HEK293T (cell line): ENCODE measurements around the gene LTBP4.
"Not testable (repeated sequence)": the region's sequence is repeated elsewhere in the genome, so short reads cannot be mapped to it uniquely, and the experiment has no call there.

ENCODE experiments used
- CTCF ChIA-PET: fragments of 350-600 bp; formaldehyde crosslinking; extraction: SDS; loops from one replicate; lab custom pipeline; 2021; ENCODE audit warnings: antibody characterized with exemption, inconsistent platforms; lab: Yijun Ruan, JAX
- POLR2A ChIA-PET: fragments of 350-600 bp; formaldehyde crosslinking; extraction: SDS; loops from one replicate; lab custom pipeline; 2020; ENCODE audit warnings: antibody characterized with exemption, inconsistent platforms; lab: Yijun Ruan, JAX
- DNase-seq: peaks from one replicate; pipeline ENCODE4 v3.0.0; 2012; ENCODE audit warnings: mixed read lengths; ENCODE audit errors: extremely low spot score
- ARNT ChIP-seq: fragments of 450-650 bp; IDR thresholded peaks from 2 replicates; pipeline ENCODE4 v1.6.1; 2017; ENCODE audit warnings: mild to moderate bottlenecking
- BHLHE40 ChIP-seq: fragments of 450-650 bp; IDR thresholded peaks from 2 replicates; pipeline ENCODE4 v1.6.1; 2016; ENCODE audit warnings: mild to moderate bottlenecking, moderate library complexity, borderline replicate concordance
- CTBP1 ChIP-seq: fragments of 450-650 bp; IDR thresholded peaks from 2 replicates; pipeline ENCODE4 v1.6.1; 2016; ENCODE audit warnings: borderline replicate concordance
- ELF4 ChIP-seq: fragments of 450-650 bp; IDR thresholded peaks from 2 replicates; pipeline ENCODE4 v1.6.1; 2017; ENCODE audit warnings: antibody characterized with exemption
- FOXA1 ChIP-seq: fragments of 450-650 bp; IDR thresholded peaks from 2 replicates; pipeline ENCODE4 v1.6.1; 2016; ENCODE audit warnings: mild to moderate bottlenecking
- FOXK2 ChIP-seq: fragments of 450-650 bp; IDR thresholded peaks from 2 replicates; pipeline ENCODE4 v1.6.1; 2016; ENCODE audit warnings: mild to moderate bottlenecking
- FOXM1 ChIP-seq: fragments of 450-650 bp; IDR thresholded peaks from 2 replicates; pipeline ENCODE4 v1.6.1; 2017; ENCODE audit warnings: mild to moderate bottlenecking, borderline replicate concordance
- HDGF ChIP-seq: fragments of 450-650 bp; IDR thresholded peaks from 2 replicates; pipeline ENCODE4 v1.6.1; 2017; ENCODE audit warnings: antibody characterized with exemption, borderline replicate concordance
- L3MBTL2 ChIP-seq: fragments of 450-650 bp; conservative IDR thresholded peaks from 2 replicates; pipeline ENCODE4 v1.6.1; 2016; ENCODE audit warnings: mild to moderate bottlenecking
- LEF1 ChIP-seq: fragments of 450-650 bp; IDR thresholded peaks from 2 replicates; pipeline ENCODE4 v1.6.1; 2017; ENCODE audit warnings: mild to moderate bottlenecking, borderline replicate concordance
- NFRKB ChIP-seq: fragments of 450-650 bp; IDR thresholded peaks from 2 replicates; pipeline ENCODE4 v1.6.1; 2016; ENCODE audit warnings: mild to moderate bottlenecking, moderate library complexity
- SP1 ChIP-seq: fragments of 450-650 bp; IDR thresholded peaks from 2 replicates; pipeline ENCODE4 v1.6.1; 2017
- SUZ12 ChIP-seq: fragments of 450-650 bp; IDR thresholded peaks from 2 replicates; pipeline ENCODE4 v1.6.1; 2016; ENCODE audit warnings: mild to moderate bottlenecking
- TARDBP ChIP-seq: fragments of 450-650 bp; IDR thresholded peaks from 2 replicates; pipeline ENCODE4 v1.6.1; 2016
- ZNF384 ChIP-seq: fragments of 450-650 bp; IDR thresholded peaks from 2 replicates; pipeline ENCODE4 v1.6.1; 2016
- TF ChIP-seq, protein P1 (sequence below): fragments of 450-650 bp; IDR thresholded peaks from 2 replicates; pipeline ENCODE4 v1.6.1; 2016

LTBP4 gene

DNA sequence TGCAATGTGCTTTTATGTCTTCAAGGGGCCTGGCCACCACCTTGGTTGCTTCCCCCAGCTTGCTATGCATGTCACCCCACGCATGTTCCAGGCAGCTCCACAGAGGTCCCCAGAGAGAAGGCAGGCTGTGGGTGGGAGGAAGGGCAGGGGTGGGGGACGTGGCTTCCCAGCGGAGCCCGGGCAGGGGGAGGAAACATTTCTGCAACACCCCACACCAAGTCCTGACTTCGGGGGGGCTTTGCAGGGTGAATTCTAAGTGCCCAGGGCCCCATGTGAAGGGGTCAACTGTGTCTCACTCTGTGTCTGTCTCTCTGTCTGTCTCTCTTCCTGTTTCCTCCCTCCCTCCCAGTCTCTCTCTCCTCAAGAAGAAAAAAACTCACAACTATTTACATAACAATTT, 39.6 kb downstream of the LTBP4 start:
- ChIA-PET CTCF (no interaction called here), POLR2A (no interaction called here)
- DNase-seq: no peak
- no peak for TF ChIP-seq TARDBP
- TF ChIP-seq, protein P1, sequence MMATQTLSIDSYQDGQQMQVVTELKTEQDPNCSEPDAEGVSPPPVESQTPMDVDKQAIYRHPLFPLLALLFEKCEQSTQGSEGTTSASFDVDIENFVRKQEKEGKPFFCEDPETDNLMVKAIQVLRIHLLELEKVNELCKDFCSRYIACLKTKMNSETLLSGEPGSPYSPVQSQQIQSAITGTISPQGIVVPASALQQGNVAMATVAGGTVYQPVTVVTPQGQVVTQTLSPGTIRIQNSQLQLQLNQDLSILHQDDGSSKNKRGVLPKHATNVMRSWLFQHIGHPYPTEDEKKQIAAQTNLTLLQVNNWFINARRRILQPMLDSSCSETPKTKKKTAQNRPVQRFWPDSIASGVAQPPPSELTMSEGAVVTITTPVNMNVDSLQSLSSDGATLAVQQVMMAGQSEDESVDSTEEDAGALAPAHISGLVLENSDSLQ: no peak
- no peak for TF ChIP-seq ZNF384
- TF ChIP-seq CTBP1: no peak

DNA sequence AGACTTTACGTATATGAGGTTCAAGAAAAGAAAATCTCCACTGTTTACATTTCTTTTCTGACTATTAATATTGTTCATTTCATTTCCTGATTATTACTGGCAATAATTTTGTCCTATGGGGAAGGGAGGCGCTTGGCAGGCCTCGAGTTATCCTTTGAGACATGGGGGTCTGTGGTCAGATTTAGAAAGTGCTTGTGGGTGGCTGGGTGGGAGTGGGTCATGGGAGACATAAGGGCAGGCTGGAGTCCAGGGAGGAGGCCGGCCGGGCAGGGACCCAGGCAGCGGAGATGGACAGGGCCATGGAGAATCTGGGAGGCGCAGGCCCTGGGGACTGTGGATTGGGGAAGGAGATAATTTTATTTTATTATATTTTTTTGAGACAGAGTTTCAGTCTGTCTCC, 40.1 kb downstream of the LTBP4 start:
- ChIA-PET CTCF (no interaction called here), POLR2A (no interaction called here)
- TF ChIP-seq NFRKB (no peak), FOXM1 (no peak), HDGF (no peak), FOXK2 (no peak), ARNT (no peak), ELF4 (no peak), SUZ12 (no peak), FOXA1 (no peak), L3MBTL2 (no peak), LEF1 (no peak), SP1 (no peak), CTBP1 (no peak)
- TF ChIP-seq, protein P1: no peak
- no peak for DNase-seq

DNA sequence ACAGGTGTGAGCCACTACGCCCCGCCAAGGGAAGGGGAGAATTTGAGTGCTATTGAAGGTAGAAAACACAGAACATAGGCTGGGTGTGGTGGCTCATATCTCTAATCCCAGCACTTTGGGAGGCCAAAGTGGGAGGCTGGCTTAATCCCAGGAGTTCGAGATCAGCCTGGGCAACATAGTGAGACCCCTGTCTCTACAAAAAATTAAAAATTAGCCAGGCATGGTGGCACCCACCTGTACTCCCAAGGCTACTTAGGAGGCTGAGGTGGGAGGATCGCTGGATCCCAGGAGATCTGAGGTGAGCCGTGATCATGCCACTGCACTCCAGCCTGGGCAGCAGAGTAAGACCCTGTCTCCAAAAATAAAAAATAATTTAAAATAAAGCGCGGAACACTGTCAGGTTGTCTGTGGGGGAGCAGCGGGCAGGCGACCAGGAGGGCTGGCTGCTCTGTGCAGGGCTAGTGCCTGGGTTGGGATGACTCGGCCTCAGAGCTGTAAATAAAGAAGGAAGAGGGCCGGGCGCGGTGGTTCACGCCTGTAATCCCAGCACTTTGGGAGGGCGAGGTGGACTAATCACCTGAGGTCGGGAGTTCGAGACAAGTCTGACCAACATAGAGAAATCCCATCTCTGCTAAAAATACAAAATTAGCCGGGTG, 41.0 kb downstream of the LTBP4 start:
- DNase-seq: no peak
- ChIA-PET POLR2A (no interaction called here), CTCF (no interaction called here)
- no peak for TF ChIP-seq SP1

DNA sequence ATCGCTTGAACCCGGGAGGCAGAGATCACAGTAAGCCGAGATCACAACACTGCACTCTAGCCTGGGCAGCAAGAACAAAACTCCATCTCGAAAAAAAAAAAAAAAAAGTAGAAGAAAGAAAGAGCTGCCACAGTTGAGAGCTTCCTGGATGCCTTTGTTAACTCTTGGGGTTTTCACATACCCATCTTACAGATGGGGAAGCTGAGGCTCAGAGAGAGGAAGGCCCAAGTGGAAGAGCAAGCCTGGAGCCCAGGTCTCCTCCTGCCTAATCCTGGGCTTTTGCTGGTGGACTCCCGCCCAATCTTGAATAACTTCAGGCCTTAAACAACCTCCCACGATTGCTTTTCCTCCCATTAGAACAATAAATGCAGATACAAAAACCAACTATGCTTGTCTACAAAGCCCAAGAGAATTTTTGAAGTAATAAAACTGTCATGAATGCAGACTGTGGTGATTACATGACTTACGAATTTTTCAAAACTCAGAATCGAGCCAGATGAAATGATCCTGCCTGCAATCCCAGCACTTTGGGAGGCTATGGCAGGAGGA, 41.7 kb downstream of the LTBP4 start:
- POLR2A ChIA-PET: no interaction called here
- no peak for TF ChIP-seq FOXA1
- no peak for TF ChIP-seq HDGF
- no peak for TF ChIP-seq BHLHE40
- no peak for TF ChIP-seq ZNF384
- no peak for TF ChIP-seq TARDBP
- CTCF ChIA-PET: no interaction called here
- no peak for DNase-seq

DNA sequence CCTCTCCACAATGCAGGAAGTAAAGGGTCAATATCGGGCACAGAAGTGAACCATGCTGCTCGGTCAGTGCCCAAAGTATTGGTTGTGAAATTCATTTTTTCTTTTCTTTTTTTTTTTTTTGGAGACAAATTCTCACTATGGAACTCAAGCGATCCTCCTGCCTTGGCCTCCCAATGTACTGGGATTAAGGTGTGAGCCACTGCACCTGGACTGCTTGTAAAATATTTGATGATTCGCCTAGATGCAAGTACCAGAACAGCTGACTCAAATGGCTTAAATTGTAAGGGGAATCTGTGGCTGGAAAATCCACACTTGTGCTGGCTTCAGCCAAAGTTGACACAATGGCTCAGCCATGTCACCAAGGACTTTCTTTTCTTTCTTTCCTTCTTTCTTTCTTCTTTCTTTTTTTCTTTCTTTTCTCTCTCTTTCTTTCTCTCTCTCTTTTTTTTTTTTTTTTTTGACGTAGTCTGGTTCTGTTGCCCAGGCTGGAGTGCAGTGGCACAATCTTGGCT, 45.6 kb downstream of the LTBP4 start:
- TF ChIP-seq LEF1: no peak
- TF ChIP-seq, protein P1: no peak
- TF ChIP-seq L3MBTL2: no peak
- TF ChIP-seq SUZ12: no peak
- TF ChIP-seq HDGF: no peak
- TF ChIP-seq TARDBP: no peak
- TF ChIP-seq FOXA1: no peak
- no peak for TF ChIP-seq SP1
- no peak for TF ChIP-seq ELF4
- no peak for TF ChIP-seq NFRKB
- no peak for TF ChIP-seq FOXM1
- no peak for TF ChIP-seq ARNT
- TF ChIP-seq CTBP1: no peak
- TF ChIP-seq BHLHE40: no peak
- TF ChIP-seq ZNF384: no peak
- no peak for TF ChIP-seq FOXK2
- ChIA-PET POLR2A (interaction anchor here (1.5 to 1.7 kb wide), 2 partner anchors 16 to 106 kb away, joined by 3 to 4 read pairs; no protein-coding TSS in a partner anchor), CTCF (interaction anchor here (1.1 to 3.7 kb wide), 3 partner anchors 13 to 481 kb away, joined by 3 to 34 read pairs (median 5); no protein-coding TSS in a partner anchor)
- DNase-seq: no peak

DNA sequence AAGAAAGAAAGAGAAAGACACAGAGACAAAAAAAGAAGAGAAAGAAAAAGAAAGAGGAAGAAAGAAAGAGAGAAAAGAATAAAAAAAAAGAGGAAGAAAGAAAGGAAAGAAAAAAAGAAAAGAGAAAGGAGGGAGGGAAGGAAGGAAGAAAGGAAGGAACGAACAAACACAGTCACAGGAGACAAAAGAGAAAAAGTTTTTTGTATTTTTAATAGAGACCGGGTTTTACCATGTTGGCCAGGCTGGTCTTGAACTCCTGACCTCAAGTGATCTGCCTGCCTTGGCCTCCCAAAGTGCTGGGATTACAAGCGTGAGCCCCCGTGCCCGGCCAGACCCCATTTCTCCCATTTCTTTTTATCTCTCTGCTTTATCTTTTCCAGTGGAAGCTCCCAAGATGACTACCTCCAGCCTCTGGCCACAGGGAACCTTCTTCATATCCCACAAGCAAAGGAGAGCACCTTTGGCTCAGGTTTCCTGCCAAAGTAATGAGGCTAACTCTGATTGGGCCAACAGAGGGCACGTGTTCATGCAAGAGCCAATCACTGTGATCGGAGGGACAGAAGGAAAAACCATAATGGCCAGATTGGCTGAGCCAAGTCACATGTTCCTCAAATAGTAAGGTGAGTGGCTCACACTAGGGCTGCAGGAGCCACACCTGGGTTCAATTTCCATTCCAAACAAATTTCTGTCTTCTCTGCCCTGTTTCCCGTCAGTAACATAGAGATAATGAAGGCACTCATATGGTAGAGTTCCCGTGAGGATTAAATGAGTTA, 48.9 kb downstream of the LTBP4 start:
- CTCF ChIA-PET, POLR2A ChIA-PET: not testable (repeated sequence)
- peak; percentile 35 for DNase-seq

DNA sequence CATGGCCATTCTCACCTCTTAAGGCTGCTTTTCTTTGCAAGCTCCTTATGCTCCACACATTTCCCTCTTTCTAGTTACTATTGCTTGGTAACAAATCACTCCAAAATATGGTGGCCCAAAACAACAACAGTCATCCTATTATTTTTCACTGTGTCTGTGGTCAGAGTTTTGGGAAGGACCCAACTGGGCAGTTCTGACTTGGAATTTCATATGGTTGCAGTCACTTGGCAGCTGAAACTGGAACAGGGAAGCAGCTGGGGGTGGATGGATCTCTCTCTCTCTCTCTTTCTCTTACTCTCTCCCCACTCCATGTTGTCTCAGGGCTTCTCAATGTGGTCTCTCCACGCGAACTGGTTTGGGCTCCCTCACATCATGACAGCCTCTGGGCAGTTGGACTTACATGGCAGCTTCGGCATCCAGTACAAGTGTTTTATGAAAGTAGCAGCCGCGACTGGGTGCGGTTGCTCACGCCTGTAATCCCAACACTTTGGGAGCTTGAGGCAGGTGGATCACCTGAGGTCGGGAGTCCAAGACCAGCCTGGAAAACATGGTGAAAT, 49.7 kb downstream of the LTBP4 start:
- ChIA-PET CTCF (no interaction called here), POLR2A (no interaction called here)
- TF ChIP-seq HDGF (no peak), TARDBP (no peak), NFRKB (no peak), ELF4 (no peak), FOXK2 (no peak), SUZ12 (no peak), FOXM1 (no peak)
- no peak for DNase-seq

DNA sequence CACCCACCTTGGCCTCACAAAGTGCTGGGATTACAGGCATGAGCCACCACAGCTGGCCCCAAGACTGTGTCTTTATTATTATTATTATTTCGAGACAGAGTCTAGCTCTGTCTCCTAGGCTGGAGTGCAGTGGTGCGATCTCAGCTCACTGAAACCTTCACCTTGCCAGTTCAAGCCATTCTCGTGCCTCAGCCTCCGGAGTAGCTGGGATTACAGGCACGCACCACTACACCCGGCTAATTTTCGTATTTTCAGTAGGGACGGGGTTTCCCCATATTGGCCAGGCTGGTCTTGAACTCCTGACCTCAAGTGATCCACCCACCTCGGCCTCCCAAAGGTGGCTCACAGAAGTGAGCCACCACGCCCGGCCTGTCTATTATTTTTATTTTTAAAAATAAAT, 51.1 kb downstream of the LTBP4 start:
- CTCF ChIA-PET, POLR2A ChIA-PET, DNase-seq: not testable (repeated sequence)

DNA sequence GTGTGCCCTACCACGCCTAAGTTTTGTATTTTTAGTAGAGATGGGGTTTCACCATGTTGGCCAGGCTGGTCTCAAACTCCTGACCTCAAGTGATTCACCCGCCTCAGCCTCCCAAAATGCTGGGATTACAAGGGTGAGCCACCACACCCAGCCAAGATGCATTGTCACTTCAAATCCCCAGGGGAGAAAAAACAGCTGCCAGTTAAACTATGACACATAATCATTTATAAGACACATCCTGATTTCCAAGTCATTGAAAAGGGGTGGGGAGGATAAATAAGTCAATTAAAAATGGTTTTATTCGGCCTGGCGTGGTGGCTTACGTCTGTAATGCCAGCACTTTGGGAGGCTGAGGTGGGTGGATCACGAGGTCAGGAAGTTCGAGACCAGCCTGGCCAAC, 54.5 kb downstream of the LTBP4 start:
- POLR2A ChIA-PET, DNase-seq: not testable (repeated sequence)
- CTCF ChIA-PET: interaction anchor here (0.7 kb wide), 1 partner anchor 499 kb away, joined by 3 read pairs; no protein-coding TSS in a partner anchor
